ENCODE results near the gene MEIS2.

Gene MEIS2

DNA sequence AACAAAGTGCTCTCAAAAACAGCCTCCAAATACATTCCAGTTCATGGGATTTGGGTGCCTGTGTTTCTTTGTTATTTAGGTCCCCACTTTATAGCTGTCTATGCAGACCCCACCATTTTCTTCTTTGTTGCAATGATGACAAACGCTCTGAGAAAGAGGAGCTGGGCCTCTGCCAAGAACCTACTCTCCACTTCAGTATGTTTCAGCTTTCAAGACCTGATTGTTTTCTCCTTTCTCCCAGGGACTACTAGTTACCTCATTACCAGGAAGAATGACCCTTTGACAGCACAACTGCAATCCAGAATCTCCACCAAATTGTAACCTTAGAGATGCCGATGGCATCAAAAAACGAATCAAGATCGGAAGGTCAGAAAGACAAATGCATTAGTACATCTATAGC lies 236.8 kb downstream of the MEIS2 start:
- DNase-seq: no peak

DNA sequence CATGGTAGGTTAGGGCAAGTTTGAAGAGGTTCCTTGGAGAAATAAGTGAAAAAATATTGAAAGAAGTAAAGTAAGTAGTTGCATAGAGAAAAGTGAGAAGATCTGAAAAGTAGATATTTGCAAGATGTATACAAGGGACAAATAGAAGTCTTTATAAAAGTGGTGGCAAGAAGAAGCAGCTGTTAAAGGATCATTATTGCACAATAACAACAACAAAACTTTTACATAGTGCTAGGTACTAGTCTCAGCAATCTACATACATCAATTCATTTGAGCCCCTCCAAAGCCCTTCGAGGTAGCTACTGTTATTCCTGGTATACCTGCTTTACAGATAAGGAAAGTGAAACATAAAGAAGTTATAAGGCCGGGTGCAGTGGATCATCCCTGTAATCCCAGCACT lies 239.6 kb downstream of the MEIS2 start:
- DNase-seq: no peak

DNA sequence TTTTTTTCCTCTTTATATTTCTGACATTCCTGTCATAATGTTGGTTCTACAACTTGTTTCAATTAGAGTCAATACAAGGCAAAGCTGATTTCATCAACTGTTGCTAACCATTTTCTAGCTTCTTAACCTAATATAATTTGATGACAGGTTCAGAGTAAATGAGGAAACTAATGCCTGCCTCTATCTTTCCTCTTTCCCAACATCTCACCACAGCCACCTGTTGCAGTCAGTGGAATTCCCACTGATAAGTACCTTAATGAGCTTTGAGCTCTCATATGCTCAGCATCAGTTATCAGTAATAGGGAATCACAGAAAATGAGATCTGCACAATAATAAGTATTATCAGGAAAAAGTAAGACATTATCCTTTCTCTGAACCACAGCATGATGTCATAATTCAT lies 241.9 kb downstream of the MEIS2 start:
- no peak for DNase-seq

DNA sequence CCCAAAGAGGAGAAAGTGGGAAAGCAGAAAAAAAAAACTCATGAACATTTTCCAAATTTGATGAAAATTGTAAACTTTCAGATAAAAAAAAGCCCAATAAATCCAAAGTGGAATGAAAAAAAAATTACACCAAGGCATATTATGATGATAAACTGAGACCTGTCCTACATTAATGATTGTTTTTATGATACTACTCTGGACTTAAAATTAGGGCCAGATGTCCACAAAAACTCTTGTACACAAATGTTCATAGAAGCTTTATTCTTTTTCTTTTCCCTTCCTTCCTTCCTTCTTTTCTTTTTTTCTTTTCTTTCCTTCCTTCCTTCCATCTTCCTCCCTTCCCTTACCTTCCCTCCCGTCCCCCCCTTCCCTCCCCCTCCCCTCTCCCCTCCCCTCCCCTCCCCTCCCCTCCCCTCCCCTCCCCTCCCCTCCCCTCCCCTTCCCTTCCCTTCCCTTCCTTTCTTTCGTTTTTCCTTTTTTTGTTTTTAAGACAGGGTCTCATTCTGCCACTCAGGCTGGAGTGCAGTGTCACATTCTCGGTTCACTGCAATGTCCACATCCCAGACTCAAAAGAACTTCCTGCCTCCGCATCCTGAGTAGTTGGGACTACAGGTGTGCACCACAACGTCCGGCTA lies 243.9 kb downstream of the MEIS2 start:
- DNase-seq: no peak

DNA sequence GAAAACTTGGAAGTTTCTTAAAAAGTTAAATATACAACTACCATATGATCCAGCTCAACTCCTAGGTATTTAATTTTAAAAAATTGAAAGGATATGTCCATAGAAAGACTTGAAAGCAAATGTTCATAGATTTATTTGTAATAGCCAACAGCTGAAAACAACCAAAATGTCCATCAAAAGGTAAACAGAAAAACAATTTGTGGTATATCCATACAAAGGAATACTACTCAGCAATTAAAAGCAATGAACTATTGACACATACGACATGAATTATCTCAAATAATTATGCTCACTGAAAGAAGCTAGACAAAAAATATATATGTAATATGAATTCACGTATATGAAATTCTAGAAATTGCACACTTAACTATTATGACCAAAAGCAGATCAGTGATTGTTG lies 249.5 kb downstream of the MEIS2 start:
- no peak for DNase-seq

DNA sequence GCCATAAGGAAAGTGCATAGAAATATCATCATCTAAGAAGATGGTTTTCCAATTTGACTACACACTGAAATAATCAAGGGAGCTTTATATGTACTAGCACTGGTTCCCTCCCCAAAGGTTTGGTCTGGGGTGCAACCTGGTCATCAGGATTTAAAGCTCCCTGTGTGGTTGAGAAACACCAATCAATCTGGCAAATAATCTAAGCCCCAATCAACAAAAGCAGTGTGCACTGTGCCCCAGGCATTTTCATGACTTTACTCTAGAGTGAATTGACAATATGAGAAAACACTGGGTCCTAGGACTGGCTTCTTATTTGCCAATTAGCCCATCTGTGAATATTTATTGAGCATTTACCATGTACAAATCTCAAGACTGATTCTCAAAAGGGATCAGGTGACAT lies 255.1 kb downstream of the MEIS2 start:
- no peak for DNase-seq

DNA sequence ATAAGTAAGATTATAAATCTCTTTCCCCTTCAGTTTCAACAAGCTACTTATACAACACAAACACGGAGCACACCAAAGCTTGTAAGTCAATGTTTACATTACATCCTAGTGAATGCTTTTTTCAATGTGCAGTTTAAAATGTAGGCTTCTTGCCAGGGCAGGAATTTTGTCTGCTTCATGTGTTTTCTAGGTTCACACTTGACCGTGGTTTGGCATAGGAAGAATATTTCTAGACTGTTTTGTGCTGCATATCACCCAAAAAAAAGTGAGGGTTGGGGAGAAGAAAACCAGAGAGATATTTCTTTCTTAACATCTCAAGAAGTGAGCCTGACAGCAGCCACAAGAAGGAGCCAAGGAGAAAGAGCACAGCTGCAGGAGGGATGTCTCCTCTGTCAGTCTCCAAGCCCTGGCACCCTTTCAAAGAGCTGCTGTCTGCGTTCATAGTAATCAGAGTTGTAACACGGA lies 255.8 kb downstream of the MEIS2 start:
- no peak for DNase-seq

DNA sequence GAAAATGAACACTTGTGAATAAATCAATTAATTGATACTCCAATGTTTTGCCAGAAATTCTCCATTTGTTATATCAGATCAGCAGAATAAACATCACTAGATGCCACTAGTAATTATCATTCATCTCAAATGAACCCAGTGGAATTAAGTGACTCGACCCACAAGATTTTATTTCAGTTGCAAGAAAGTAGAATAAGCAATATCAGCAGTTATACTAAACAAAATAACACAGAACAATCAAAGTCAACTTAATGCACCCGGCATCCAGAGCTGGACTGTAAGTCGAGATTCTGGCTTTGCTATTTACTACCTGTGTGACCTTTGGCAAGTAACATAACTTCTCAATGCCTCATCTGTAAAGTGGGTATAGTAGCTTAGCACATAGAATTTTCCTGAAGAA lies 256.5 kb downstream of the MEIS2 start:
- no peak for DNase-seq

DNA sequence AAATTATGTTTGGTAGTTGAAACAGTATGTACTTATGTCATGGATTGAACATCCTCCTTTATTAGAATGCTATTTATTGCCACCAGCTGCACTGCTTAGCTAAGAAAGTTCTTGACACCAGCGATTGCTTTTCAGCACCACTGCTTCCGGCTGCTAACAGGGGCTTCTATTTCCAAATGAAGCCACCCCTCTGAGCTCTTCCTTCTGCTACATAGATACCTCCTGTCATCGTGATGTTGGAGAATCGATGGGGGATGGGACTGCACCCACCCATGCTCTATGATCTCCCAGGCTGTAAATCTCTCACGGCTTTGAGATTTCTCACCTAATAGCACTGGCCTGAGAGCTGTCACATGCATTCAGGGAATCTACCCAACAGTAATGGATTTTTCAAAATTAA lies 259.2 kb downstream of the MEIS2 start:
- no peak for DNase-seq
